Calu3 (cell line): Measurements from ENCODE around the gene ATP5ME. TPM values are rescaled to one million over a fixed set of nuclear protein-coding genes. Genes with fewer than 3 reads are reported as not detected.

Source experiments
- Bru-seq: library from RNA; stranded (reverse); fragments of 400-500 nt; gene quantifications from one replicate; lab custom pipeline; 2021; lab: Mats Ljungman, UMichigan
- BruChase-seq, 2 experiments: library from RNA; stranded (reverse); fragments of 400-500 nt; gene quantifications; one replicate each; lab custom pipeline; 2021; lab: Mats Ljungman, UMichigan
- BruUV-seq: library from RNA; stranded (reverse); fragments of 400-500 nt; replicated peaks from 2 replicates; lab custom pipeline; 2021; lab: Mats Ljungman, UMichigan
- CTCF ChIA-PET: fragments of 300-600 bp; sonication (Branson Sonifier 250); formaldehyde crosslinking; loops from one replicate; lab custom pipeline; 2022; ENCODE audit warnings: antibody characterized with exemption; lab: Charles Lee
- DNase-seq: peaks from one replicate; pipeline ENCODE4 v3.0.0; 2022
- H3K27ac Mint-ChIP-seq: one replicate; pipeline ENCODE4 v1.8.0; 2022; ENCODE audit warnings: mixed read lengths; ENCODE audit not compliant: unreplicated experiment
- H3K27me3 Mint-ChIP-seq: one replicate; pipeline ENCODE4 v1.8.0; 2022; ENCODE audit warnings: mixed read lengths; ENCODE audit not compliant: unreplicated experiment
- H3K36me3 Mint-ChIP-seq: one replicate; pipeline ENCODE4 v1.8.0; 2022; ENCODE audit warnings: mild to moderate bottlenecking, moderate library complexity, mixed read lengths; ENCODE audit not compliant: insufficient read depth, unreplicated experiment
- H3K4me1 Mint-ChIP-seq: one replicate; pipeline ENCODE4 v1.8.0; 2022; ENCODE audit warnings: mild to moderate bottlenecking, low read depth, mixed read lengths; ENCODE audit not compliant: unreplicated experiment
- H3K4me3 Mint-ChIP-seq: one replicate; pipeline ENCODE4 v1.8.0; 2022; ENCODE audit warnings: mild to moderate bottlenecking, low read depth, moderate library complexity, mixed read lengths; ENCODE audit not compliant: unreplicated experiment
- H3K9me3 Mint-ChIP-seq: one replicate; pipeline ENCODE4 v1.8.0; 2022; ENCODE audit warnings: low read depth, mixed read lengths; ENCODE audit not compliant: unreplicated experiment
- CTCF ChIP-seq: fragments of 200-600 bp; IDR thresholded peaks from one replicate; pipeline ENCODE4 v1.8.0; 2022; ENCODE audit warnings: antibody characterized with exemption; ENCODE audit not compliant: unreplicated experiment
- intact Hi-C: fragments of 100-400 bp; cut with micrococcal nuclease; formaldehyde crosslinking; loops from one replicate; pipeline ENCODE4 v1.10.0; 2022; ENCODE audit not compliant: unreplicated experiment
- long read RNA-seq: library from polyadenylated mRNA; stranded (forward); transcript quantifications from one replicate; pipeline ENCODE4 v2.0.0, GENCODE V29; 2022
- total RNA-seq: library from RNA; stranded (reverse); gene quantifications from 2 replicates; pipeline ENCODE4 v1.2.3, GENCODE V29; 2022

The ATP5ME gene
- total RNA-seq (122 and 124 TPM in 2 replicates), Bru-seq, nascent RNA (percentile 65 among the genes with signal in this experiment), BruChase-seq, experiment 1, labeled RNA remaining after a 6-hour chase (percentile 69 among the genes with signal in this experiment), BruChase-seq, experiment 2, labeled RNA remaining after a 2-hour chase (percentile 62 among the genes with signal in this experiment)
- long read RNA-seq, transcript ATP5ME-201 (4 exons, 365 nt) = major isoform, 363 of 384 reads
- long read RNA-seq, transcript ATP5ME-204 (2 exons, 247 nt) = minor isoform, 5 of 384 reads
- long read RNA-seq, transcript ATP5ME-202 (3 exons, 300 nt) = minor isoform, 5 of 384 reads
- long read RNA-seq, partial matches to known transcripts = 2 of 384 reads
- long read RNA-seq, other reads (novel, unspliced or antisense) = 4 of 384 reads

GRCh38 chr4:674172-675035 lies at the start of gene ATP5ME, which contains the start of gene MYL5:
ATP5ME (minus strand) TSS chr4:674276; CDS start chr4:674247, 29 bp downstream.
MYL5 (plus strand) TSS chr4:674542; CDS start chr4:678027, 3,485 bp downstream.
- Mint-ChIP-seq H3K9me3 (no peaks in the 10 kb centered on the region), H3K27me3 (no peaks in the 10 kb centered on the region), H3K4me3 (peak within 1 kb of the TSS; percentile 73), H3K36me3 (peaks cover 57% of the 10 kb centered on the region), H3K4me1 (peaks cover 17% of the 10 kb centered on the region), H3K27ac (peak within 1 kb of the TSS; percentile 47)
- DNase-seq = peak; percentile 91
- no TSS peak for BruUV-seq
- TF ChIP-seq CTCF = peak; percentile 70
- intact Hi-C loops = no loop called here
- CTCF ChIA-PET = interaction anchor here (0.6 kb wide), 1 partner anchor 984 kb away, joined by 3 read pairs; no protein-coding TSS in a partner anchor

GRCh38 chr4:722851-723360 lies 48.8 kb upstream of the ATP5ME start:
- Mint-ChIP-seq H3K27me3 (no peaks in the 10 kb centered on the region), H3K4me1 (peaks cover 14% of the 10 kb centered on the region), H3K27ac (no peak overlapping the region), H3K36me3 (peaks cover 34% of the 10 kb centered on the region), H3K9me3 (peaks cover 2% of the 10 kb centered on the region), H3K4me3 (no peak overlapping the region)
- DNase-seq = no peak
- intact Hi-C loops = no loop called here
- no TSS peak for BruUV-seq
- CTCF ChIA-PET = no interaction called here
- TF ChIP-seq CTCF = no peak

- Mint-ChIP-seq H3K27ac (no peak overlapping the region), H3K9me3 (peaks cover 2% of the 10 kb centered on the region), H3K4me1 (peaks cover 7% of the 10 kb centered on the region), H3K27me3 (no peaks in the 10 kb centered on the region), H3K4me3 (no peak overlapping the region), H3K36me3 (peaks cover 37% of the 10 kb centered on the region)
- TF ChIP-seq CTCF = no peak
- no peak for DNase-seq
- CTCF ChIA-PET = no interaction called here
- BruUV-seq = no TSS peak
- intact Hi-C loops = no loop called here
Measured at GRCh38 chr4:722169-722725, 48.2 kb upstream of the ATP5ME start.
